PFSK-1 (cell line): ENCODE results near the gene CNOT8. TPM values are rescaled to one million over a fixed set of nuclear protein-coding genes. Genes with fewer than 3 reads are reported as not detected.

Source experiments
- FOXP2 ChIP-seq: optimal IDR thresholded peaks from 2 replicates; pipeline ENCODE3; 2011; ENCODE audit warnings: borderline replicate concordance, control low read depth, inconsistent platforms; ENCODE audit not compliant: insufficient read depth; ENCODE audit errors: extremely low read length, extremely low read depth
- POLR2AphosphoS5 ChIP-seq: IDR thresholded peaks from 2 replicates; pipeline ENCODE4 v1.6.1; 2012; ENCODE audit warnings: low read depth, mild to moderate bottlenecking, control low read depth, low read length, moderate library complexity
- REST ChIP-seq, 2 experiments: IDR thresholded peaks; 2 replicates each; pipeline versions ENCODE4 v1.6.1 to v1.8.0; 2011 to 2012; ENCODE audit warnings: low read depth in 2 of 2, low read length in 2 of 2, control low read depth in 1 of 2, inconsistent platforms in 1 of 2, mild to moderate bottlenecking in 1 of 2, moderate library complexity in 1 of 2; ENCODE audit not compliant: insufficient read depth in 1 of 2
- SIN3A ChIP-seq: IDR thresholded peaks from 2 replicates; pipeline ENCODE4 v1.6.1; 2012; ENCODE audit warnings: mild to moderate bottlenecking, low read length, moderate library complexity, borderline replicate concordance; ENCODE audit not compliant: insufficient read depth
- TAF1 ChIP-seq: IDR thresholded peaks from 2 replicates; pipeline ENCODE4 v1.6.1; 2012; ENCODE audit warnings: low read length, control low read depth, borderline replicate concordance; ENCODE audit not compliant: insufficient read depth
- polyA plus RNA-seq: library from polyadenylated mRNA; unstranded; fragments of >200 nt; gene quantifications from one replicate; pipeline ENCODE4 v1.2.1, GENCODE V29; 2012; ENCODE audit warnings: low read depth, missing spikeins; ENCODE audit not compliant: insufficient read length

Gene CNOT8
- polyA plus RNA-seq: 30.2 TPM

GRCh38 chr5:154858297-154858971 is at the start of gene CNOT8:
CNOT8 (plus strand) TSS chr5:154858627; CDS start chr5:154863279, 4,652 bp downstream.
- TF ChIP-seq TAF1: peak; percentile 73; the same call in 1 of the 2 replicates
- TF ChIP-seq REST (IDR thresholded peaks at IDR 0.05; ENCODE audit: insufficient read depth in 1 of 2, low read depth in 2 of 2, low read length in 2 of 2): no peak
- TF ChIP-seq POLR2AphosphoS5: peak; percentile 89; the same call in 1 of the 2 replicates
- TF ChIP-seq FOXP2: peak; percentile 96
- TF ChIP-seq SIN3A: no peak

GRCh38 chr5:154811239-154811638 is 47.2 kb upstream of the CNOT8 start:
- no peak for TF ChIP-seq TAF1
- TF ChIP-seq REST (IDR thresholded peaks at IDR 0.05; ENCODE audit: insufficient read depth in 1 of 2, low read depth in 2 of 2, low read length in 2 of 2): no peak
- TF ChIP-seq SIN3A: no peak
- TF ChIP-seq FOXP2: no peak
- TF ChIP-seq POLR2AphosphoS5: no peak

GRCh38 chr5:154811653-154812465 is 46.6 kb upstream of the CNOT8 start:
- TF ChIP-seq POLR2AphosphoS5 (no peak), SIN3A (no peak), REST (IDR thresholded peaks at IDR 0.05; ENCODE audit: insufficient read depth in 1 of 2, low read depth in 2 of 2, low read length in 2 of 2) (no peak), FOXP2 (no peak), TAF1 (no peak)

- TF ChIP-seq SIN3A (no peak), POLR2AphosphoS5 (no peak), FOXP2 (no peak), TAF1 (no peak), REST (IDR thresholded peaks at IDR 0.05; ENCODE audit: insufficient read depth in 1 of 2, low read depth in 2 of 2, low read length in 2 of 2) (no peak)
Measured at GRCh38 chr5:154813158-154813557, 45.3 kb upstream of the CNOT8 start.
